Bronchial epithelial cell (primary cell): ENCODE measurements around the gene TPK1. TPM values are rescaled to one million over a fixed set of nuclear protein-coding genes. Genes with fewer than 3 reads are reported as not detected.

ENCODE experiments used
- DNase-seq: peaks from one replicate; pipeline ENCODE4 v3.0.0-alpha.2; 2010; ENCODE audit warnings: low read depth
- FAIRE-seq: peaks from 2 replicates; lab custom pipeline; 2011; peaks lifted over from hg19 to GRCh38; lab: Jason Lieb, UNC
- H3K27me3 ChIP-seq: 2 replicates; pipeline ENCODE4 v1.5.1; 2011; ENCODE audit warnings: low read length; ENCODE audit not compliant: control insufficient read depth, insufficient read depth
- H3K36me3 ChIP-seq: 2 replicates; pipeline ENCODE4 v1.5.1; 2011; ENCODE audit warnings: low read length; ENCODE audit not compliant: control insufficient read depth, insufficient read depth
- H3K4me3 ChIP-seq: 2 replicates; pipeline ENCODE4 v1.5.1; 2011; ENCODE audit warnings: mild to moderate bottlenecking, low read depth, low read length, control low read depth
- CTCF ChIP-seq: IDR thresholded peaks from 2 replicates; pipeline ENCODE4 v1.5.1; 2011; ENCODE audit warnings: mild to moderate bottlenecking, moderate library complexity, low read length, control low read depth, inconsistent platforms; ENCODE audit not compliant: insufficient read depth, severe bottlenecking
- total RNA-seq: library from RNA; depleted of rRNA; stranded (reverse); fragments of >200 nt; gene quantifications from 2 replicates; pipeline ENCODE4 v1.2.1, GENCODE V29; 2014

TPK1 gene
- total RNA-seq, 1 donor from 2014 or later, result 2.4 TPM

GRCh38 chr7:144549861-144550260 is 286.0 kb downstream of the TPK1 start:
- H3K4me3 ChIP-seq, result no peak overlapping the region
- no peak for TF ChIP-seq CTCF
- no peak for FAIRE-seq

GRCh38 chr7:144548556-144548955 is 287.3 kb downstream of the TPK1 start:
- TF ChIP-seq CTCF, result no peak
- DNase-seq, result no peak
- Histone ChIP-seq H3K36me3 (no peaks in the 10 kb centered on the region), H3K27me3 (no peaks in the 10 kb centered on the region), H3K4me3 (no peak overlapping the region)
- FAIRE-seq, result no peak

More at GRCh38 chr7:144549861-144550260, 286.0 kb downstream of the TPK1 start:
- H3K27me3 ChIP-seq, result no peaks in the 10 kb centered on the region
- no peak for DNase-seq
- H3K36me3 ChIP-seq, result no peaks in the 10 kb centered on the region

GRCh38 chr7:144547888-144548287 is 288.0 kb downstream of the TPK1 start:
- TF ChIP-seq CTCF, result no peak
- H3K36me3 ChIP-seq, result no peaks in the 10 kb centered on the region
- FAIRE-seq (no peak), DNase-seq (no peak)
- no peak overlapping the region for H3K4me3 ChIP-seq
- no peaks in the 10 kb centered on the region for H3K27me3 ChIP-seq

- FAIRE-seq, result no peak
- Histone ChIP-seq H3K36me3 (no peaks in the 10 kb centered on the region), H3K27me3 (no peaks in the 10 kb centered on the region), H3K4me3 (no peak overlapping the region)
- no peak for TF ChIP-seq CTCF
- DNase-seq, result no peak
These were observed 289.1 kb downstream of the TPK1 start for GRCh38 chr7:144546782-144547181.

GRCh38 chr7:144545330-144545729 is 290.5 kb downstream of the TPK1 start:
- H3K27me3 ChIP-seq, result no peaks in the 10 kb centered on the region
- FAIRE-seq, result no peak
- TF ChIP-seq CTCF, result no peak
- no peaks in the 10 kb centered on the region for H3K36me3 ChIP-seq
- no peak for DNase-seq
- H3K4me3 ChIP-seq, result no peak overlapping the region
